ENCODE results near the gene RAD1.

RAD1 gene

GRCh38 chr5:34868791-34869190 is 46.5 kb downstream of the RAD1 start:
- no peak for DNase-seq (ENCODE audit: low read depth)
- no peak for TF ChIP-seq CTCF (conservative IDR thresholded peaks at IDR 0.05; ENCODE audit: low read depth, low read length)
- H3K4me3 ChIP-seq (ENCODE audit: low read depth, low read length) = no peak overlapping the region

- H3K4me3 ChIP-seq (ENCODE audit: low read depth, low read length) = no peak overlapping the region
- no peak for DNase-seq (ENCODE audit: low read depth)
- TF ChIP-seq CTCF (conservative IDR thresholded peaks at IDR 0.05; ENCODE audit: low read depth, low read length) = no peak
Measured at GRCh38 chr5:34867660-34868059, 47.6 kb downstream of the RAD1 start.

GRCh38 chr5:34866989-34867471 is 48.3 kb downstream of the RAD1 start:
- TF ChIP-seq CTCF (conservative IDR thresholded peaks at IDR 0.05; ENCODE audit: low read depth, low read length) = no peak
- no peak for DNase-seq (ENCODE audit: low read depth)
- H3K4me3 ChIP-seq (ENCODE audit: low read depth, low read length) = no peak overlapping the region

DNA sequence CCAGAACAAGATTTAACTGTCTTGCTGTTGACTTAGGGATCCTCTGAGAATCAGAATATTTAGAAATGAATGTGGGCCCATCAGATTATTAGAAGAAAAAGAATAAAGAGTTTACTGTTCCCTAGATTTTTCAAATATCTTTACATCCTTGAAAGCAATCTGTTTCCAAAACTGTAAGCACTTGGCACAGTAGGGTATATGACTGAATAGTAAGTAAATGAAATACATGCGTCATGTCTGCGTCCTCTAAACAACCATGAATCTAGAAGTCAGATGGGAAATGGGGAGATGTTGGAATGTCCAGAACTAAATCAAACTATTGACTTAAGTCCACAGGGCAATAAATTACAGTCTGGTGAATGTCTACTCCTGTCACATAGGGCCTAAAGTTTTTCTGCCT is 50.2 kb downstream of the RAD1 start:
- no peak for TF ChIP-seq CTCF (conservative IDR thresholded peaks at IDR 0.05; ENCODE audit: low read depth, low read length)
- no peak overlapping the region for H3K4me3 ChIP-seq (ENCODE audit: low read depth, low read length)
- no peak for DNase-seq (ENCODE audit: low read depth)

GRCh38 chr5:34863946-34864345 is 51.4 kb downstream of the RAD1 start:
- H3K4me3 ChIP-seq (ENCODE audit: low read depth, low read length) = no peak overlapping the region
- DNase-seq (ENCODE audit: low read depth) = no peak
- TF ChIP-seq CTCF (conservative IDR thresholded peaks at IDR 0.05; ENCODE audit: low read depth, low read length) = no peak

- no peak overlapping the region for H3K4me3 ChIP-seq (ENCODE audit: low read depth, low read length)
- TF ChIP-seq CTCF (conservative IDR thresholded peaks at IDR 0.05; ENCODE audit: low read depth, low read length) = no peak
- no peak for DNase-seq (ENCODE audit: low read depth)
Measured at GRCh38 chr5:34859253-34859652, 56.1 kb downstream of the RAD1 start.

- TF ChIP-seq CTCF (conservative IDR thresholded peaks at IDR 0.05; ENCODE audit: low read depth, low read length) = no peak
- no peak for DNase-seq (ENCODE audit: low read depth)
- H3K4me3 ChIP-seq (ENCODE audit: low read depth, low read length) = no peak overlapping the region
Measured at GRCh38 chr5:34858790-34859189, 56.5 kb downstream of the RAD1 start.
